Measurements from ENCODE around the gene TMEM165.

DNA sequence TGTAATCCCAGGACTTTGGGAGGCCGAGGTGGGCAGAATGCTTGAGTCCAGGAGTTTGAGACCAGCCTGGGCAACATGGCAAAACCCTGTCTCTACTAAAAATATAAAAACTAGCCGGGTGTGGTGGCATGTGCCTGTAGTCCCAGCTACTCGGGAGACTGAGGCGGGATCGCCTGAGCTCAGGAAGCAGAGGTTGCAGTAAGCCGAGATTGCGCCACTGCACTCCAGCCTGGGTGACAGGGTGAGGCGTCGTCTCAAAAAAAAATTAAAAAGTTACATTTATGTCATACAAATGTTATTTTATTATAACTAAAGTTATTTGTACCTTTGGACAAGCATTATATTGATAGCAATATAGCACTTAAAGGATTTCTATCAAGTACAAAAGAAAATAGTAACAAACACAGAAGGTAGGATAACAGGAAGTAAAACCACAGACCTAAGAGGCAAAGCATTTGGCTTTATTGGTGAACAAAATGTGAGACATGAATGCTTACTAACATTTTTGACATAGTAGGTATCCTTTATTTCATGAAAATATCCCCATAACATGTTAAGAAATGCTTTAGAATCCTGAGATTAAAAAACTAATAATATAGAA is 51.5 kb downstream of the TMEM165 start:
- TF ChIP-seq EZH2 (IDR thresholded peaks at IDR 0.05; ENCODE audit: borderline replicate concordance, low read length), result no peak
- TF ChIP-seq, protein P1, sequence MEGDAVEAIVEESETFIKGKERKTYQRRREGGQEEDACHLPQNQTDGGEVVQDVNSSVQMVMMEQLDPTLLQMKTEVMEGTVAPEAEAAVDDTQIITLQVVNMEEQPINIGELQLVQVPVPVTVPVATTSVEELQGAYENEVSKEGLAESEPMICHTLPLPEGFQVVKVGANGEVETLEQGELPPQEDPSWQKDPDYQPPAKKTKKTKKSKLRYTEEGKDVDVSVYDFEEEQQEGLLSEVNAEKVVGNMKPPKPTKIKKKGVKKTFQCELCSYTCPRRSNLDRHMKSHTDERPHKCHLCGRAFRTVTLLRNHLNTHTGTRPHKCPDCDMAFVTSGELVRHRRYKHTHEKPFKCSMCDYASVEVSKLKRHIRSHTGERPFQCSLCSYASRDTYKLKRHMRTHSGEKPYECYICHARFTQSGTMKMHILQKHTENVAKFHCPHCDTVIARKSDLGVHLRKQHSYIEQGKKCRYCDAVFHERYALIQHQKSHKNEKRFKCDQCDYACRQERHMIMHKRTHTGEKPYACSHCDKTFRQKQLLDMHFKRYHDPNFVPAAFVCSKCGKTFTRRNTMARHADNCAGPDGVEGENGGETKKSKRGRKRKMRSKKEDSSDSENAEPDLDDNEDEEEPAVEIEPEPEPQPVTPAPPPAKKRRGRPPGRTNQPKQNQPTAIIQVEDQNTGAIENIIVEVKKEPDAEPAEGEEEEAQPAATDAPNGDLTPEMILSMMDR (conservative IDR thresholded peaks at IDR 0.05 in 1 of 2, IDR thresholded peaks at IDR 0.05 in 1 of 2; ENCODE audit: extremely low read depth in 1 of 2, insufficient read depth in 1 of 2, low read depth in 1 of 2, low read length in 2 of 2), result no peak

Data from mammary epithelial cell (primary cell).